ENCODE measurements around the gene ABCC3. TPM values are rescaled to one million over a fixed set of nuclear protein-coding genes. Genes with fewer than 3 reads are reported as not detected.
A peak's percentile ranks its signal among the peaks of the same experiment; 100 is the strongest.

The ABCC3 gene
- total RNA-seq, 1 experiment from 2014 or later = 66.2 TPM

- Histone ChIP-seq H3K36me3 (ENCODE audit: control insufficient read depth in 1 of 2, insufficient read depth in 2 of 2, low read length in 2 of 2) (no peaks in the 10 kb centered on the region), H4K20me1 (ENCODE audit: insufficient read depth) (no peaks in the 10 kb centered on the region), H3K4me1 (ENCODE audit: control insufficient read depth in 1 of 2, insufficient read depth in 2 of 2, low read length in 2 of 2) (peaks cover 54 to 77% of the 10 kb centered on the region in 2 experiments), H2AFZ (ENCODE audit: low read depth, low read length, poor library complexity, severe bottlenecking) (no peak overlapping the region), H3K4me3 (replicated peaks in 1 of 2; ENCODE audit: low read depth in 1 of 2, low read length in 2 of 2) (no peak overlapping the region), H3K27me3 (ENCODE audit: insufficient read depth, low read length) (no peaks in the 10 kb centered on the region), H3K9ac (ENCODE audit: low read length) (peak overlapping the region; percentile 23), H3K27ac (ENCODE audit: low read depth, low read length) (peak overlapping the region; percentile 15; the same call in 1 of the 2 replicates), H3K4me2 (ENCODE audit: low read length) (peak overlapping the region; percentile 50), H3K9me2 (ENCODE audit: insufficient read depth) (no peaks in the 10 kb centered on the region), H3K9me3 (ENCODE audit: control insufficient read depth in 1 of 2, insufficient read depth in 1 of 2, low read depth in 1 of 2, low read length in 2 of 2) (no peaks in the 10 kb centered on the region), H3K79me2 (ENCODE audit: insufficient read depth, low read length) (peaks cover 12% of the 10 kb centered on the region)
- ATAC-seq (no peak), DNase-seq (ENCODE audit: low read depth, low spot score) (no peak)
- CTCF ChIA-PET = no interaction called here
- RAD21 ChIA-PET (ENCODE audit: low non-redundant PET in 1 of 2, low total read pairs in 2 of 2, uncharacterized antibody in 2 of 2, unreplicated experiment in 2 of 2) = interaction anchor here in 1 of 2 experiments (0.6 kb wide), 1 partner anchor 18 kb away, joined by 3 read pairs; no protein-coding TSS in a partner anchor
- no TSS peak for BruUV-seq (replicated peaks)
- TF ChIP-seq ZFX (IDR thresholded peaks at IDR 0.05) (peak; percentile 82), POLR2A (IDR thresholded peaks at IDR 0.05; ENCODE audit: borderline replicate concordance, extremely low read depth, insufficient read depth, insufficient read length) (peak; percentile 31), EGR1 (IDR thresholded peaks at IDR 0.05; ENCODE audit: low read depth) (no peak)
- intact Hi-C loops (cut with micrococcal nuclease) = loop anchor here (2.0 kb wide), 1 partner anchor 18 kb away; no protein-coding TSS in a partner anchor
- POLR2A ChIA-PET = no interaction called here
These were observed 8.3 kb downstream of the ABCC3 start for GRCh38 chr17:50642722-50643656.

DNA sequence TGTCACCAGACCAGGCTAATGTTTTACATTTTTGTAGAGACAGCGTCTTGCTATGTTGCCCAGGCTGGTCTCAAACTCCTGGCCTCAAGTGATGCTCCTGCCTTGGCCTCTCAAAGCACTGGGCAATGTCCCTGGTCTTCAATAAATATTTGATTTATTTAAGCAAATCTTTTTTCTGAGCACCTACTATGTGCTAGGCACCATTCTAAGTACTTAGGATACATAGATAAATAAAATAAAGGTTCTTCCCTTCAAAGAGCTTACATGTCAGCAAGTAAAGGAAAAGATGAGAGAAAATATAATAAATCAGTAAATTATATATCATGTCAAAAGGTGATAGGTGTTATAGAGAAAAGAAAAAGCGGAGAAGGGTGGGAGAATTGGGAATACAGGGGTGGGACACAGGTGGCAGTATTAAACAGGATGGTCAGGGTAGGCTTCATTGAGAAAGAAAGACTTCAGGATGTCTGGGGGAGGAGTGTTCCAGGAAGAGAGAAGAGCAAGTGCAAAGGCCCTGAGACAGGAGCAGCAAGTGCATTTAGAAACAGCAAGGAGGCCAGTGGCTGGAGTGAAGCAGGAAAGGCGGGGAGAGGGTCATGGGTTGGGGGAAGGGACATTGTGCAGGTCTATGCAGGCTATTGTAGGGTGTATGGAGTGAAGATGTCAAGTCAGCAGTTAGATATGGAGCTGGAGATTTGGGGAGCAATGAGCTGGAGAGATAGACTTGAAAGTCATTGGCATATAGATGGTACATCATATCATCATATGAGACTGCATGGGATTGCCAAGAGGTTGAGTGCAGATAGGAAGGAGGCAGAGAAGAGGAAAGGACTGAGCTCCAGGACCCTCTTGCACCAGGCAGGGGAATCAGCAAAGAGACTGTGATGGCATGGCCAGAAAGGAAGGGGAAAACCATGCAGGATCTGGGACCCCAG is 11.3 kb downstream of the ABCC3 start:
- BruUV-seq (replicated peaks) = TSS peak; percentile 32
- RAD21 ChIA-PET (ENCODE audit: low non-redundant PET in 1 of 2, low total read pairs in 2 of 2, uncharacterized antibody in 2 of 2, unreplicated experiment in 2 of 2) = interaction anchor here in 1 of 2 experiments (1.6 kb wide), 1 partner anchor 16 kb away, joined by 6 read pairs; no protein-coding TSS in a partner anchor
- Histone ChIP-seq H3K27me3 (ENCODE audit: insufficient read depth, low read length) (no peaks in the 10 kb centered on the region), H3K4me3 (replicated peaks in 1 of 2; ENCODE audit: low read depth in 1 of 2, low read length in 2 of 2) (no peak overlapping the region), H3K79me2 (ENCODE audit: insufficient read depth, low read length) (peaks cover 3% of the 10 kb centered on the region), H3K9ac (ENCODE audit: low read length) (no peak overlapping the region), H3K27ac (ENCODE audit: low read depth, low read length) (no peak overlapping the region), H2AFZ (ENCODE audit: low read depth, low read length, poor library complexity, severe bottlenecking) (no peak overlapping the region), H3K36me3 (ENCODE audit: control insufficient read depth in 1 of 2, insufficient read depth in 2 of 2, low read length in 2 of 2) (no peaks in the 10 kb centered on the region), H3K9me2 (ENCODE audit: insufficient read depth) (no peaks in the 10 kb centered on the region), H3K9me3 (ENCODE audit: control insufficient read depth in 1 of 2, insufficient read depth in 1 of 2, low read depth in 1 of 2, low read length in 2 of 2) (no peaks in the 10 kb centered on the region), H4K20me1 (ENCODE audit: insufficient read depth) (no peaks in the 10 kb centered on the region), H3K4me2 (ENCODE audit: low read length) (no peak overlapping the region), H3K4me1 (ENCODE audit: control insufficient read depth in 1 of 2, insufficient read depth in 2 of 2, low read length in 2 of 2) (peaks cover 36 to 69% of the 10 kb centered on the region in 2 experiments)
- DNase-seq (ENCODE audit: low read depth, low spot score) (no peak), ATAC-seq (no peak)
- intact Hi-C loops (cut with micrococcal nuclease) = no loop called here
- CTCF ChIA-PET = interaction anchor here (1.4 to 2.2 kb wide), 2 partner anchors 16 to 19 kb away, joined by 7 read pairs; no protein-coding TSS in a partner anchor
- POLR2A ChIA-PET = interaction anchor here (0.6 to 3.6 kb wide), 6 partner anchors 8 to 83 kb away, joined by 3 to 20 read pairs (median 4); no protein-coding TSS in a partner anchor
- TF ChIP-seq SP1 (IDR thresholded peaks at IDR 0.05; ENCODE audit: low read depth) (no peak), YY1 (IDR thresholded peaks at IDR 0.05; ENCODE audit: extremely low read depth, insufficient replicate concordance, low read depth, low read length) (no peak), EZH2 (IDR thresholded peaks at IDR 0.05) (no peak), CEBPB (IDR thresholded peaks at IDR 0.05; ENCODE audit: low read depth) (no peak), JUND (IDR thresholded peaks at IDR 0.05) (no peak), POLR2AphosphoS5 (IDR thresholded peaks at IDR 0.05; ENCODE audit: low read depth, low read length) (no peak), ZNF274 (IDR thresholded peaks at IDR 0.05; ENCODE audit: low read depth, low read length) (no peak), FOSL1 (IDR thresholded peaks at IDR 0.05; ENCODE audit: low read depth) (no peak), SIN3A (IDR thresholded peaks at IDR 0.05; ENCODE audit: low read depth) (no peak), EZH2phosphoT487 (IDR thresholded peaks at IDR 0.05; ENCODE audit: borderline replicate concordance) (no peak), CBX3 (IDR thresholded peaks at IDR 0.05; ENCODE audit: low read depth) (no peak)
- TF ChIP-seq, protein P1, sequence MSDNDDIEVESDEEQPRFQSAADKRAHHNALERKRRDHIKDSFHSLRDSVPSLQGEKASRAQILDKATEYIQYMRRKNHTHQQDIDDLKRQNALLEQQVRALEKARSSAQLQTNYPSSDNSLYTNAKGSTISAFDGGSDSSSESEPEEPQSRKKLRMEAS (IDR thresholded peaks at IDR 0.05) = no peak
